ENCODE data around the gene MCU.

MCU gene

GRCh38 chr10:72792288-72792687, 100.3 kb downstream of the MCU start:
- H2AFZ ChIP-seq (ENCODE audit: low read depth): no peak overlapping the region
- no peaks in the 10 kb centered on the region for H4K20me1 ChIP-seq (ENCODE audit: insufficient read depth)
- H3K4me2 ChIP-seq: no peak overlapping the region
- H3K9ac ChIP-seq: no peak overlapping the region
- H3K79me2 ChIP-seq (ENCODE audit: insufficient read depth, low read depth): no peaks in the 10 kb centered on the region
- no peaks in the 10 kb centered on the region for H3K4me1 ChIP-seq (ENCODE audit: low read depth, poor library complexity, severe bottlenecking)
- H3K36me3 ChIP-seq (ENCODE audit: insufficient read depth): no peaks in the 10 kb centered on the region
- H3K27me3 ChIP-seq (ENCODE audit: insufficient read depth, low read depth): no peaks in the 10 kb centered on the region
- H3K4me3 ChIP-seq (IDR thresholded peaks at IDR 0.05; ENCODE audit: insufficient read depth, low read depth, low read length): no peak overlapping the region
- no peak overlapping the region for H3K27ac ChIP-seq
- no peak for TF ChIP-seq CTCF (conservative IDR thresholded peaks at IDR 0.05; ENCODE audit: low read depth, low read length)

GRCh38 chr10:72793752-72794151, 101.8 kb downstream of the MCU start:
- no peak overlapping the region for H3K4me2 ChIP-seq
- no peaks in the 10 kb centered on the region for H3K36me3 ChIP-seq (ENCODE audit: insufficient read depth)
- H3K27me3 ChIP-seq (ENCODE audit: insufficient read depth, low read depth): no peaks in the 10 kb centered on the region
- H3K79me2 ChIP-seq (ENCODE audit: insufficient read depth, low read depth): no peaks in the 10 kb centered on the region
- no peaks in the 10 kb centered on the region for H4K20me1 ChIP-seq (ENCODE audit: insufficient read depth)
- H3K4me3 ChIP-seq (IDR thresholded peaks at IDR 0.05; ENCODE audit: insufficient read depth, low read depth, low read length): no peak overlapping the region
- no peak overlapping the region for H2AFZ ChIP-seq (ENCODE audit: low read depth)
- no peak for TF ChIP-seq CTCF (conservative IDR thresholded peaks at IDR 0.05; ENCODE audit: low read depth, low read length)
- H3K9ac ChIP-seq: no peak overlapping the region
- H3K4me1 ChIP-seq (ENCODE audit: low read depth, poor library complexity, severe bottlenecking): no peaks in the 10 kb centered on the region
- H3K27ac ChIP-seq: no peak overlapping the region

GRCh38 chr10:72794260-72794659, 102.3 kb downstream of the MCU start:
- no peak overlapping the region for H3K4me3 ChIP-seq (IDR thresholded peaks at IDR 0.05; ENCODE audit: insufficient read depth, low read depth, low read length)
- TF ChIP-seq CTCF (conservative IDR thresholded peaks at IDR 0.05; ENCODE audit: low read depth, low read length): no peak
- no peak overlapping the region for H3K4me2 ChIP-seq
- H2AFZ ChIP-seq (ENCODE audit: low read depth): no peak overlapping the region
- H3K79me2 ChIP-seq (ENCODE audit: insufficient read depth, low read depth): no peaks in the 10 kb centered on the region
- no peaks in the 10 kb centered on the region for H3K27me3 ChIP-seq (ENCODE audit: insufficient read depth, low read depth)
- H3K27ac ChIP-seq: no peak overlapping the region
- no peaks in the 10 kb centered on the region for H3K4me1 ChIP-seq (ENCODE audit: low read depth, poor library complexity, severe bottlenecking)
- no peaks in the 10 kb centered on the region for H3K36me3 ChIP-seq (ENCODE audit: insufficient read depth)
- no peak overlapping the region for H3K9ac ChIP-seq
- H4K20me1 ChIP-seq (ENCODE audit: insufficient read depth): no peaks in the 10 kb centered on the region

- Histone ChIP-seq H3K27ac (no peak overlapping the region), H3K79me2 (ENCODE audit: insufficient read depth, low read depth) (no peaks in the 10 kb centered on the region), H3K36me3 (ENCODE audit: insufficient read depth) (no peaks in the 10 kb centered on the region), H4K20me1 (ENCODE audit: insufficient read depth) (no peaks in the 10 kb centered on the region), H3K9ac (no peak overlapping the region), H2AFZ (ENCODE audit: low read depth) (no peak overlapping the region), H3K27me3 (ENCODE audit: insufficient read depth, low read depth) (no peaks in the 10 kb centered on the region), H3K4me3 (IDR thresholded peaks at IDR 0.05; ENCODE audit: insufficient read depth, low read depth, low read length) (no peak overlapping the region), H3K4me1 (ENCODE audit: low read depth, poor library complexity, severe bottlenecking) (no peaks in the 10 kb centered on the region), H3K4me2 (no peak overlapping the region)
- TF ChIP-seq CTCF (conservative IDR thresholded peaks at IDR 0.05; ENCODE audit: low read depth, low read length): no peak
Measured at GRCh38 chr10:72796042-72796441, 104.1 kb downstream of the MCU start.

GRCh38 chr10:72796538-72796937, 104.6 kb downstream of the MCU start:
- H3K27ac ChIP-seq: no peak overlapping the region

More at GRCh38 chr10:72796538-72796937, 104.6 kb downstream of the MCU start:
- Histone ChIP-seq H3K4me3 (IDR thresholded peaks at IDR 0.05; ENCODE audit: insufficient read depth, low read depth, low read length) (no peak overlapping the region), H3K4me1 (ENCODE audit: low read depth, poor library complexity, severe bottlenecking) (no peaks in the 10 kb centered on the region), H3K27me3 (ENCODE audit: insufficient read depth, low read depth) (no peaks in the 10 kb centered on the region), H4K20me1 (ENCODE audit: insufficient read depth) (no peaks in the 10 kb centered on the region), H3K36me3 (ENCODE audit: insufficient read depth) (no peaks in the 10 kb centered on the region), H3K79me2 (ENCODE audit: insufficient read depth, low read depth) (no peaks in the 10 kb centered on the region), H3K4me2 (no peak overlapping the region), H2AFZ (ENCODE audit: low read depth) (no peak overlapping the region), H3K9ac (no peak overlapping the region)
- no peak for TF ChIP-seq CTCF (conservative IDR thresholded peaks at IDR 0.05; ENCODE audit: low read depth, low read length)

All from KMS-11 (cell line).